Upper lobe of right lung (tissue), 1 donor: ENCODE results near the gene OOSP3. TPM values are rescaled to one million over a fixed set of nuclear protein-coding genes. Genes with fewer than 3 reads are reported as not detected.
"Not testable (repeated sequence)": the region's sequence is repeated elsewhere in the genome, so short reads cannot be mapped to it uniquely, and the experiment has no call there.

Source experiments
- ATAC-seq: fragments of 200-7000 bp; cut with Tn5 transposase; one replicate; pipeline ENCODE4 v1.9.1; 2020; ENCODE audit warnings: mild to moderate bottlenecking, moderate library complexity
- DNase-seq: peaks from one replicate; pipeline ENCODE4 v3.0.0-alpha.2; 2020
- H3K27ac ChIP-seq: fragments of 200-600 bp; one replicate; pipeline ENCODE4 v1.8.0; 2022
- H3K27me3 ChIP-seq: fragments of 200-600 bp; one replicate; pipeline ENCODE4 v1.8.0; 2022; ENCODE audit warnings: mild to moderate bottlenecking
- H3K36me3 ChIP-seq: fragments of 200-600 bp; one replicate; pipeline ENCODE4 v1.8.0; 2022
- H3K4me1 ChIP-seq: fragments of 200-600 bp; one replicate; pipeline ENCODE4 v1.8.0; 2022
- H3K4me3 ChIP-seq: fragments of 200-600 bp; one replicate; pipeline ENCODE4 v1.8.0; 2022; ENCODE audit warnings: mild to moderate bottlenecking
- H3K9me3 ChIP-seq: fragments of 200-600 bp; one replicate; pipeline ENCODE4 v1.8.0; 2022
- intact Hi-C: fragments of 100-400 bp; cut with DNase I; formaldehyde crosslinking; loops from one replicate; pipeline ENCODE4 v1.11.0; 2022
- total RNA-seq: library from RNA; stranded (reverse); fragmentation: NEBNext Ultra II Directional; extraction: Animal tissue kit (Norgen Biotek cat#: 25700); gene quantifications from one replicate; pipeline ENCODE4 v1.2.1, GENCODE V29; 2021
- TF ChIP-seq, protein P1 (sequence below): fragments of 200-600 bp; IDR thresholded peaks from one replicate; pipeline ENCODE4 v1.8.0; 2022; ENCODE audit warnings: antibody characterized with exemption
- donor health status: DM: no; HTN: yes; CAD: no; lungs with severe emphysema.

Gene OOSP3
- total RNA-seq, 1 donor from 2014 or later: not detected

DNA sequence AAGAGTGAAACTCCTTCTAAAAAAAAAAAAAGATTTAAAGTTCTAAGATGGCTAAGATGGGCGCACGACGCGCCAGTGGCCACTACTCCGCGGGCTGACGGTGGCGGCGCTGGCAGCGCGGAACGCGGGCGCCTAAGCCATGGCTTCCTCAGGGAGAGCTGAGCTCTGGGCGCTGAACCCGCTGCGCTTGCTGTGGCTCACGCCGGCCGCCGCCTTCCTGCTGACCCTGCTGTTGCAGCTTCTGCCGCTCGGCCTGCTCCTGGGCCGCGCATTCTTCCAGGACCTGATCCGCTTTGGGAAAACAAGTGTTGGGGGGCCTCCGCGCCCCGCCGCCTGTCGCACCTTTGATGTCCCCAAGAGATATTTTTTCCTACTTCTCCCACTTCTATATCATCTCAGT lies 19.5 kb downstream of the OOSP3 start:
- no peaks in the 10 kb centered on the region for H3K4me1 ChIP-seq
- no peak for ATAC-seq
- DNase-seq: no peak
- no peaks in the 10 kb centered on the region for H3K27me3 ChIP-seq
- no peaks in the 10 kb centered on the region for H3K36me3 ChIP-seq
- no peak overlapping the region for H3K4me3 ChIP-seq
- H3K27ac ChIP-seq: no peak overlapping the region
- TF ChIP-seq, protein P1, sequence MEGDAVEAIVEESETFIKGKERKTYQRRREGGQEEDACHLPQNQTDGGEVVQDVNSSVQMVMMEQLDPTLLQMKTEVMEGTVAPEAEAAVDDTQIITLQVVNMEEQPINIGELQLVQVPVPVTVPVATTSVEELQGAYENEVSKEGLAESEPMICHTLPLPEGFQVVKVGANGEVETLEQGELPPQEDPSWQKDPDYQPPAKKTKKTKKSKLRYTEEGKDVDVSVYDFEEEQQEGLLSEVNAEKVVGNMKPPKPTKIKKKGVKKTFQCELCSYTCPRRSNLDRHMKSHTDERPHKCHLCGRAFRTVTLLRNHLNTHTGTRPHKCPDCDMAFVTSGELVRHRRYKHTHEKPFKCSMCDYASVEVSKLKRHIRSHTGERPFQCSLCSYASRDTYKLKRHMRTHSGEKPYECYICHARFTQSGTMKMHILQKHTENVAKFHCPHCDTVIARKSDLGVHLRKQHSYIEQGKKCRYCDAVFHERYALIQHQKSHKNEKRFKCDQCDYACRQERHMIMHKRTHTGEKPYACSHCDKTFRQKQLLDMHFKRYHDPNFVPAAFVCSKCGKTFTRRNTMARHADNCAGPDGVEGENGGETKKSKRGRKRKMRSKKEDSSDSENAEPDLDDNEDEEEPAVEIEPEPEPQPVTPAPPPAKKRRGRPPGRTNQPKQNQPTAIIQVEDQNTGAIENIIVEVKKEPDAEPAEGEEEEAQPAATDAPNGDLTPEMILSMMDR: no peak
- intact Hi-C loops: no loop called here
- no peaks in the 10 kb centered on the region for H3K9me3 ChIP-seq

DNA sequence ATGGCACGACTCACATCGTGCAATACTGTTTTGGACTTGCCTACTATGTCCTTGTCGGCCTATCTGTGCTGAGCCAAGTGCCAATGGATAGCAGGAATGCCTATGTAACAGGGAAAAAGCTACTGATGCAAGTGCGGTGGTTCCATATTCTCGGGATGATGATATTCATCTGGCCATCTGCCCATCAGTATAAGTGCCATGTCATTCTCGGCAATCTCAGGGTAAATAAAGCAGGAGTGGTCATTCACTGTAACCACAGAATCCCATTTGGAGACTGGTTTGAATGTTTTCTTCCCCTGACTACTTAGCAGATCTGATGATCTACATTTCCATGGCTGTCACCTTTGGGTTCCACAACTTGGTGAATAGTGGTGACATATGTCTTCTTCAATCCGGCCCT lies 20.1 kb downstream of the OOSP3 start:
- Histone ChIP-seq H3K4me1 (no peaks in the 10 kb centered on the region), H3K4me3 (no peak overlapping the region), H3K36me3 (no peaks in the 10 kb centered on the region), H3K9me3 (no peaks in the 10 kb centered on the region), H3K27me3 (no peaks in the 10 kb centered on the region), H3K27ac (no peak overlapping the region)
- DNase-seq: no peak
- intact Hi-C loops: no loop called here
- ATAC-seq: no peak
- TF ChIP-seq, protein P1: no peak

GRCh38 chr11:59899532-59899931 lies 20.9 kb downstream of the OOSP3 start:
- DNase-seq (no peak), ATAC-seq (no peak)
- intact Hi-C loops: no loop called here
- H3K4me1 ChIP-seq: no peaks in the 10 kb centered on the region
- TF ChIP-seq, protein P1: no peak
- H3K4me3 ChIP-seq: no peak overlapping the region
- no peaks in the 10 kb centered on the region for H3K27me3 ChIP-seq
- no peak overlapping the region for H3K27ac ChIP-seq
- no peaks in the 10 kb centered on the region for H3K36me3 ChIP-seq
- no peaks in the 10 kb centered on the region for H3K9me3 ChIP-seq

- Histone ChIP-seq H3K4me1 (no peaks in the 10 kb centered on the region), H3K4me3 (no peak overlapping the region), H3K9me3 (no peaks in the 10 kb centered on the region), H3K27me3 (no peaks in the 10 kb centered on the region), H3K36me3 (no peaks in the 10 kb centered on the region), H3K27ac (no peak overlapping the region)
- TF ChIP-seq, protein P1: no peak
- no peak for DNase-seq
- no peak for ATAC-seq
- intact Hi-C loops: no loop called here
Observed at GRCh38 chr11:59900366-59901126, 22.0 kb downstream of the OOSP3 start.

GRCh38 chr11:59901306-59901705 lies 22.7 kb downstream of the OOSP3 start:
- no peak overlapping the region for H3K4me3 ChIP-seq
- ATAC-seq (no peak), DNase-seq (no peak)
- H3K9me3 ChIP-seq: no peaks in the 10 kb centered on the region
- no peaks in the 10 kb centered on the region for H3K27me3 ChIP-seq
- no peaks in the 10 kb centered on the region for H3K36me3 ChIP-seq
- TF ChIP-seq, protein P1: no peak
- intact Hi-C loops: no loop called here
- H3K4me1 ChIP-seq: no peaks in the 10 kb centered on the region
- no peak overlapping the region for H3K27ac ChIP-seq

- H3K4me1 ChIP-seq, ATAC-seq, H3K36me3 ChIP-seq, H3K27me3 ChIP-seq, intact Hi-C loops, H3K9me3 ChIP-seq, H3K27ac ChIP-seq, DNase-seq, H3K4me3 ChIP-seq: not testable (repeated sequence)
Observed at GRCh38 chr11:59903569-59903968, 25.0 kb downstream of the OOSP3 start.
